HepG2 (cell line): Measurements from ENCODE around the gene LHPP. TPM values are rescaled to one million over a fixed set of nuclear protein-coding genes. Genes with fewer than 3 reads are reported as not detected.

Experiments used
- ATAC-seq: fragments of 200-7000 bp; cut with Tn5 transposase; 3 replicates; pipeline ENCODE4 v1.9.1; 2020; ENCODE audit warnings: mild to moderate bottlenecking, moderate library complexity
- BruUV-seq: library from RNA; stranded (reverse); fragments of 400-500 nt; replicated peaks from 2 replicates; lab custom pipeline; 2021; lab: Mats Ljungman, UMichigan
- CTCF ChIA-PET: fragments of 300-600 bp; formaldehyde crosslinking; extraction: SDS; loops from one replicate; lab custom pipeline; 2021; ENCODE audit warnings: low total read pairs, inconsistent platforms, low intra/inter-chr PET ratio; lab: Yijun Ruan, JAX
- POLR2A ChIA-PET: fragments of 350-600 bp; sonication (Branson Sonifier 250); formaldehyde crosslinking; loops from one replicate; lab custom pipeline; 2020; ENCODE audit warnings: antibody characterized with exemption, inconsistent platforms; lab: Yijun Ruan, JAX
- DNase-seq: peaks from one replicate; pipeline ENCODE4 v3.0.0-alpha.2; 2015; ENCODE audit warnings: low spot score
- FAIRE-seq: peaks from 3 replicates; lab custom pipeline; 2011; peaks lifted over from hg19 to GRCh38; lab: Jason Lieb, UNC
- H2AFZ ChIP-seq: one replicate; pipeline ENCODE4 v1.6.1; 2011; ENCODE audit warnings: low read length, inconsistent platforms
- H3K27ac ChIP-seq: fragments of 300-600 bp; 3 replicates; pipeline ENCODE4 v1.8.0; 2011; ENCODE audit warnings: mixed run types, mild to moderate bottlenecking, mixed read lengths, low read length, inconsistent platforms; ENCODE audit not compliant: insufficient read depth; ENCODE audit errors: extremely low read length
- H3K27me3 ChIP-seq, 2 experiments: fragments of 200-600 bp in 1 of 2; 2 replicates in 1 of 2; 3 replicates in 1 of 2; pipeline versions ENCODE4 v1.6.0 to v1.8.0; 2011; ENCODE audit warnings: low read length in 2 of 2, mild to moderate bottlenecking in 2 of 2, moderate library complexity in 2 of 2, inconsistent platforms in 1 of 2; ENCODE audit not compliant: insufficient read depth in 2 of 2, control insufficient read depth in 1 of 2
- H3K36me3 ChIP-seq, 2 experiments: fragments of 200-600 bp in 1 of 2; replicated peaks in 1 of 2; 2 replicates in 1 of 2; 3 replicates in 1 of 2; pipeline versions ENCODE4 v1.5.1 to v1.8.0; 2011; ENCODE audit warnings: low read length in 2 of 2, inconsistent platforms in 1 of 2; ENCODE audit not compliant: insufficient read depth in 2 of 2, control insufficient read depth in 1 of 2
- H3K4me1 ChIP-seq: 2 replicates; pipeline ENCODE4 v1.5.1; 2012; ENCODE audit warnings: low read length, inconsistent platforms; ENCODE audit not compliant: insufficient read depth
- H3K4me2 ChIP-seq: 2 replicates; pipeline ENCODE4 v1.6.0; 2011; ENCODE audit warnings: low read depth, low read length, inconsistent platforms
- H3K4me3 ChIP-seq, 3 experiments: fragments of 200-600 bp in 1 of 3; sonication (generic), shearing (Covaris generic) in 1 of 3; replicated peaks in 1 of 3; 2 replicates each; pipeline ENCODE4 v1.5.1; 2011 to 2016; ENCODE audit warnings: low read length in 3 of 3, inconsistent platforms in 2 of 3, low read depth in 2 of 3, mild to moderate bottlenecking in 2 of 3, control low read depth in 1 of 3, mixed read lengths in 1 of 3; ENCODE audit not compliant: insufficient read depth in 1 of 3
- H3K79me2 ChIP-seq: one replicate; pipeline ENCODE4 v1.6.1; 2011; ENCODE audit warnings: low read length, inconsistent platforms; ENCODE audit not compliant: insufficient read depth
- H3K9ac ChIP-seq: 2 replicates; pipeline ENCODE4 v1.6.0; 2011; ENCODE audit warnings: mild to moderate bottlenecking, low read depth, low read length, inconsistent platforms; ENCODE audit not compliant: insufficient read depth
- H3K9me3 ChIP-seq: 2 replicates; pipeline ENCODE4 v1.5.1; 2012; ENCODE audit warnings: mild to moderate bottlenecking, low read length
- H4K20me1 ChIP-seq: 2 replicates; pipeline ENCODE4 v1.6.0; 2011; ENCODE audit warnings: inconsistent platforms, mild to moderate bottlenecking, low read length, moderate library complexity; ENCODE audit not compliant: insufficient read depth
- BRD4 ChIP-seq: sonication (generic); formaldehyde crosslinking; IDR thresholded peaks from 2 replicates; pipeline ENCODE4 v1.4.0; 2020; ENCODE audit warnings: missing genetic modification reagents
- NFKBIZ ChIP-seq: IDR thresholded peaks from 2 replicates; pipeline ENCODE4 v1.6.1; 2018; ENCODE audit warnings: missing genetic modification reagents, missing compliant biosample characterization
- RBM22 ChIP-seq: fragments of 200-400 bp; formaldehyde crosslinking; optimal IDR thresholded peaks from 2 replicates; pipeline ENCODE3; 2017; ENCODE audit warnings: mild to moderate bottlenecking, low read length, moderate library complexity
- SP5 ChIP-seq: IDR thresholded peaks from 2 replicates; pipeline ENCODE4 v1.6.1; 2016; ENCODE audit warnings: low read depth, borderline replicate concordance
- ZBTB44 ChIP-seq: sonication (generic); formaldehyde crosslinking; IDR thresholded peaks from 2 replicates; pipeline ENCODE4 v1.4.0; 2020; ENCODE audit warnings: missing genetic modification reagents
- ZNF382 ChIP-seq: sonication (generic); formaldehyde crosslinking; IDR thresholded peaks from 2 replicates; pipeline ENCODE4 v1.5.0; 2020; ENCODE audit warnings: missing genetic modification reagents, mild to moderate bottlenecking, borderline replicate concordance
- ZNF549 ChIP-seq: sonication (generic); formaldehyde crosslinking; IDR thresholded peaks from 2 replicates; pipeline ENCODE4 v1.5.0; 2020; ENCODE audit warnings: missing genetic modification reagents
- ZNF879 ChIP-seq: sonication (generic); formaldehyde crosslinking; IDR thresholded peaks from 2 replicates; pipeline ENCODE4 v1.8.1; 2023; ENCODE audit warnings: missing genetic modification reagents
- WGBS: methylation state at CpG from one replicate; pipeline ENCODE4 v1.1.6; 2017; ENCODE audit warnings: low lambda C conversion rate; 5-methylcytosine and 5-hydroxymethylcytosine counted together
- in situ Hi-C: cut with HindIII; loops from 2 replicates; pipeline ENCODE4 v1.10.0; 2017; ENCODE audit warnings: low pct_unique_long_range_greater_than_20kb; ENCODE audit not compliant: extremely low pct_ligation_motif_present
- intact Hi-C: fragments of 100-400 bp; cut with micrococcal nuclease; formaldehyde crosslinking; loops from one replicate; pipeline ENCODE4 v1.10.0; 2022; ENCODE audit not compliant: unreplicated experiment
- polyA plus RNA-seq, 8 experiments: library from polyadenylated mRNA; depleted of rRNA in 3 of 8; stranded (reverse) in 7 of 8; unstranded in 1 of 8; fragments of >200 nt; fragmentation: Illumina TruSeq in 4 of 8; extraction: Trizol in 4 of 8; gene quantifications; 2 replicates each; pipeline versions ENCODE4 v1.2.1 to v1.2.3, GENCODE V29; 2011 to 2016; ENCODE audit warnings: low read depth in 4 of 8, missing spikeins in 1 of 8, mixed read lengths in 1 of 8; ENCODE audit not compliant: insufficient read depth in 1 of 8
- total RNA-seq, 5 experiments: library from RNA; depleted of rRNA; stranded (reverse); fragments of >200 nt; fragmentation: Illumina TruSeq; extraction: Trizol; gene quantifications; 2 replicates each; pipeline ENCODE4 v1.2.3, GENCODE V29; 2016; ENCODE audit warnings: low read depth in 1 of 5

LHPP gene
- total and polyA plus RNA-seq, 2 of the 13 experiments (the other 11 are each of a cell fraction or from before 2014, with no cell fraction given): 5.2 to 13.1 TPM

DNA sequence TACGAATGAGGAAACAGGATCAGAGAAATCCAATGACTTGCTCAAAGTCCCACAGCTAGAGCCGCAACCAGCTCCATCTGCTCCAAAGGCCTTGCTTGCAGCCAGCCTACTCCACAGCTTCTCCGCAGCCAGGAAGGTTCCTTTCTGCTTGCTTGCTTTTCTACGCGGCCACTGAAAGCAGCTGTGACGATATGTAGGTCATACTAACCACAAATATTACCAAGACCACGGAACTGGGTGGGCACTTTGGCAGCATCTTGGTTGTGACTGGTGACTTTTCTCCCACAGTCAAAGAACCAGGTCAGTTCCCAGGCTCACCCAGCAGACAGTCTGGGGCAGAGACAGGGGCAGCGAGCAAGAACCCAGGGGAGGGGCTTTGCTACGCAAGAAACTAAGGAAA, 196.2 kb downstream of the LHPP start (continued):
- TF ChIP-seq ZBTB44 (CRISPR knock-in tag) (no peak), SP5 (no peak), ZNF382 (CRISPR knock-in tag) (no peak), BRD4 (CRISPR knock-in tag) (no peak), ZNF549 (CRISPR knock-in tag) (no peak), NFKBIZ (CRISPR knock-in tag) (no peak)

DNA sequence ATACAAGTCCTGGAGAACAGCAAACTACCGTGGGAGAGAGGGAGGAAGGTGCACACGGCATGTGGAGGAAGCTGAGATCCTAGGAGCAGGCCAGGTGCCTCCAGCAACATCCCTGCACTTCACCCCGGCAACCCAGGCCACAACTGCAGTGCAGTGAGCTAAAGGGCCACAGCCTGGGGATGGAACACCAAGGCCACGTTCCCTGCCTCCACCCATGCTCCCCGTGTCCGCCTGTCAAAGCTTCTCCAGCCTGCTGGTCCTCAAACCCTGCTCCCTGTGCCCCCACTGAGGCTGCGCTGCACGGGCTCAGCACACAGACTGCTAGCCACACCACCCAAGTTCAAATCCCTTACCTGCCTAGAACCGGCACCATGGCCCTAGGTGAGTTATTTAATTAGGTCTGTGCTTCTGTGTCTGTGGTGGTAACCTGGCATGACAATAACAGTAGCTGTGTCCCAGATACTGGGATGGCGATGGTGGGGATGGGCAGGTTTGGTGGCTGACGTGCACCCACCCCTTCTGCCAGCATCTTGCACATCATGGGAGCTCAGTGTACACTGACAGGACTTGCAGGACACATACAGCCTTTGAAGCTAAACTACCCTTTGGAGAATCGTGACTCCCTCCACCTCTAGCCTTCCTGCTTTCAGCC, 197.1 kb downstream of the LHPP start:
- Histone ChIP-seq H3K27ac (no peak overlapping the region), H4K20me1 (no peaks in the 10 kb centered on the region; the same call in 1 of the 2 replicates), H3K79me2 (no peaks in the 10 kb centered on the region), H3K27me3 (no peaks in the 10 kb centered on the region), H3K36me3 (peaks cover 8 to 9% of the 10 kb centered on the region in 2 experiments; a peak in 4 of 5 replicates), H3K9me3 (no peaks in the 10 kb centered on the region), H3K9ac (no peak overlapping the region), H3K4me3 (no peak overlapping the region), H3K4me2 (no peak overlapping the region), H3K4me1 (no peaks in the 10 kb centered on the region), H2AFZ (no peak overlapping the region)
- in situ Hi-C loops: no loop called here
- POLR2A ChIA-PET: no interaction called here
- DNase-seq (no peak), ATAC-seq (no peak), FAIRE-seq (no peak)
- TF ChIP-seq RBM22 (peak; percentile 46), ZNF879 (CRISPR knock-in tag) (no peak)
- 96% methylated on average over 10 of the region's 12 CpGs for WGBS
- CTCF ChIA-PET: no interaction called here
- intact Hi-C loops: no loop called here
- no TSS peak for BruUV-seq
